PC-9 (cell line): Measurements from ENCODE around the gene SUMF2. TPM values are rescaled to one million over a fixed set of nuclear protein-coding genes. Genes with fewer than 3 reads are reported as not detected.
"Not testable (repeated sequence)": the region's sequence is repeated elsewhere in the genome, so short reads cannot be mapped to it uniquely, and the experiment has no call there.

Experiments used
- BruUV-seq: library from RNA; stranded (reverse); fragments of 400-500 nt; replicated peaks from 2 replicates; lab custom pipeline; 2021; lab: Mats Ljungman, UMichigan
- CTCF ChIA-PET: fragments of 300-600 bp; sonication (Branson Sonifier 250); formaldehyde crosslinking; loops from one replicate; lab custom pipeline; 2022; ENCODE audit warnings: antibody characterized with exemption; lab: Charles Lee
- POLR2A ChIA-PET: fragments of 300-600 bp; sonication (Branson Sonifier 250); formaldehyde crosslinking; loops from one replicate; lab custom pipeline; 2022; ENCODE audit warnings: antibody characterized with exemption; ENCODE audit not compliant: unreplicated experiment; lab: Charles Lee
- DNase-seq, 2 experiments: peaks; one replicate each; pipeline versions ENCODE4 v3.0.0 to v3.0.0-alpha.2; 2015 to 2022; ENCODE audit warnings: mixed read lengths in 1 of 2
- H2AFZ ChIP-seq: fragments of 200-600 bp; sonication (generic); 2 replicates; pipeline ENCODE4 v1.8.1; 2017; ENCODE audit warnings: antibody characterized with exemption
- H3F3A ChIP-seq: fragments of 200-600 bp; sonication (generic); 2 replicates; pipeline ENCODE4 v1.8.1; 2017; ENCODE audit warnings: antibody characterized with exemption, mild to moderate bottlenecking, low read depth; ENCODE audit not compliant: insufficient read depth
- H3K27ac ChIP-seq: fragments of 200-600 bp; sonication (generic); 2 replicates; pipeline ENCODE4 v1.6.1; 2016; ENCODE audit warnings: mixed run types
- H3K27me3 ChIP-seq: fragments of 200-600 bp; sonication (generic); 2 replicates; pipeline ENCODE4 v1.6.1; 2016; ENCODE audit warnings: low read depth, mixed run types; ENCODE audit not compliant: insufficient read depth
- H3K36me3 ChIP-seq: fragments of 200-600 bp; sonication (generic); 2 replicates; pipeline ENCODE4 v1.6.1; 2016; ENCODE audit warnings: low read depth, mixed run types
- H3K4me1 ChIP-seq: fragments of 200-600 bp; sonication (generic); replicated peaks from 2 replicates; pipeline ENCODE4 v1.6.1; 2016; ENCODE audit warnings: mixed run types; ENCODE audit not compliant: insufficient read depth
- H3K4me2 ChIP-seq: fragments of 200-600 bp; sonication (generic); 2 replicates; pipeline ENCODE4 v1.6.1; 2017; ENCODE audit warnings: mixed run types
- H3K4me3 ChIP-seq: fragments of 200-600 bp; sonication (generic); 2 replicates; pipeline ENCODE4 v1.6.1; 2016; ENCODE audit warnings: mixed run types
- H3K79me2 ChIP-seq: fragments of 200-600 bp; sonication (generic); 2 replicates; pipeline ENCODE4 v1.6.1; 2017; ENCODE audit warnings: low read depth, mixed run types
- H3K9me2 ChIP-seq: fragments of 200-600 bp; sonication (generic); 2 replicates; pipeline ENCODE4 v1.8.1; 2017; ENCODE audit warnings: mild to moderate bottlenecking; ENCODE audit not compliant: insufficient read depth
- H3K9me3 ChIP-seq: fragments of 200-600 bp; sonication (generic); 2 replicates; pipeline ENCODE4 v1.8.1; 2016; ENCODE audit warnings: low read depth; ENCODE audit not compliant: insufficient read depth
- H4K20me1 ChIP-seq: fragments of 200-600 bp; sonication (generic); 2 replicates; pipeline ENCODE4 v1.8.1; 2017; ENCODE audit not compliant: insufficient read depth
- CTCF ChIP-seq: fragments of 200-600 bp; sonication (generic); conservative IDR thresholded peaks from 2 replicates; pipeline ENCODE4 v1.6.1; 2017; ENCODE audit warnings: mixed run types, antibody characterized with exemption, mild to moderate bottlenecking, moderate library complexity
- EZH2 ChIP-seq: fragments of 200-600 bp; sonication (generic); IDR thresholded peaks from 2 replicates; pipeline ENCODE4 v1.8.0; 2017; ENCODE audit warnings: antibody characterized with exemption, low read depth
- intact Hi-C: fragments of 100-400 bp; cut with micrococcal nuclease; formaldehyde crosslinking; loops from one replicate; pipeline ENCODE4 v1.10.0; 2022; ENCODE audit not compliant: unreplicated experiment
- total RNA-seq: library from RNA; stranded (reverse); gene quantifications from 2 replicates; pipeline ENCODE4 v1.2.3, GENCODE V29; 2021

Gene SUMF2
- total RNA-seq, 1 experiment from 2014 or later = 256 TPM

- CTCF ChIA-PET = interaction anchor here (1.1 kb wide), 1 partner anchor 11 kb away, joined by 3 read pairs; the partner anchor contains the start of genes CCT6A and PSPH
- no TSS peak for BruUV-seq
- DNase-seq = peak in 1 of 2 experiments; percentile 80
Measured at GRCh38 chr7:56062382-56062781, 1.7 kb upstream of the SUMF2 start.

GRCh38 chr7:56063500-56063881, 595 bp upstream of the SUMF2 start:
- DNase-seq = no peak
- CTCF ChIA-PET = interaction anchor here (1.1 kb wide), 1 partner anchor 12 kb away, joined by 3 read pairs; the partner anchor contains the start of genes CCT6A and PSPH
- POLR2A ChIA-PET = interaction anchor here (5.7 kb wide), 1 partner anchor 12 kb away, joined by 63 read pairs; the partner anchor contains the start of genes CCT6A and PSPH
- Histone ChIP-seq H4K20me1 (peaks cover 43% of the 10 kb centered on the region), H3K27ac (peak overlapping the region; percentile 71), H3K4me1 (peaks cover 63% of the 10 kb centered on the region), H3K4me3 (peak overlapping the region; percentile 69), H3K9me2 (no peaks in the 10 kb centered on the region), H2AFZ (peak overlapping the region; percentile 96; the same call in 1 of the 2 replicates), H3F3A (peaks cover 73% of the 10 kb centered on the region), H3K36me3 (peaks cover 53% of the 10 kb centered on the region), H3K9me3 (no peaks in the 10 kb centered on the region), H3K27me3 (no peaks in the 10 kb centered on the region), H3K4me2 (peak overlapping the region; percentile 80), H3K79me2 (peaks cover 52% of the 10 kb centered on the region)
- no peak for TF ChIP-seq CTCF
- no TSS peak for BruUV-seq
- intact Hi-C loops = loop anchor here (5.0 kb wide), 2 partner anchors 44 to 506 kb away; partner anchors contain the start of gene CHCHD2

More at GRCh38 chr7:56062382-56062781, 1.7 kb upstream of the SUMF2 start:
- Histone ChIP-seq H3K36me3 (peaks cover 60% of the 10 kb centered on the region), H4K20me1 (peaks cover 44% of the 10 kb centered on the region), H3K4me1 (peaks cover 67% of the 10 kb centered on the region), H3K4me2 (peak overlapping the region; percentile 80), H2AFZ (no peak overlapping the region), H3K9me3 (no peaks in the 10 kb centered on the region), H3K79me2 (peaks cover 59% of the 10 kb centered on the region), H3K27me3 (no peaks in the 10 kb centered on the region), H3K4me3 (no peak overlapping the region), H3K9me2 (no peaks in the 10 kb centered on the region), H3K27ac (peak overlapping the region; percentile 71), H3F3A (peaks cover 83% of the 10 kb centered on the region)
- TF ChIP-seq EZH2 (no peak), CTCF (no peak)
- POLR2A ChIA-PET = interaction anchor here (0.6 to 5.7 kb wide), 6 partner anchors 8 to 929 kb away, joined by 3 to 63 read pairs (median 4); partner anchors contain the start of genes CCT6A and PSPH
- intact Hi-C loops = loop anchor here (5.0 kb wide), 2 partner anchors 45 to 505 kb away; partner anchors contain the start of gene CHCHD2

GRCh38 chr7:56066376-56066775, 2.3 kb downstream of the SUMF2 start:
- Histone ChIP-seq H3F3A (peaks cover 61% of the 10 kb centered on the region), H3K79me2 (peaks cover 40% of the 10 kb centered on the region), H3K4me1 (peaks cover 35% of the 10 kb centered on the region), H3K36me3 (peaks cover 52% of the 10 kb centered on the region), H4K20me1 (peaks cover 35% of the 10 kb centered on the region)
- POLR2A ChIA-PET = interaction anchor here (5.7 kb wide), 1 partner anchor 15 kb away, joined by 63 read pairs; the partner anchor contains the start of genes CCT6A and PSPH
- H3K4me3 ChIP-seq, H3K27ac ChIP-seq, intact Hi-C loops, BruUV-seq, H3K27me3 ChIP-seq, CTCF ChIA-PET, DNase-seq, H2AFZ ChIP-seq, H3K9me2 ChIP-seq, H3K9me3 ChIP-seq, H3K4me2 ChIP-seq: not testable (repeated sequence)
